ENCODE data around the gene SKIDA1.
"Not testable (repeated sequence)": the region's sequence is repeated elsewhere in the genome, so short reads cannot be mapped to it uniquely, and the experiment has no call there.

GRCh38 chr10:21574514-21574913 is 49.0 kb upstream of the SKIDA1 start:
- not testable (repeated sequence) for TF ChIP-seq CTCF (conservative IDR thresholded peaks at IDR 0.05 in 1 of 2, IDR thresholded peaks at IDR 0.05 in 1 of 2; ENCODE audit: extremely low read depth in 1 of 2, insufficient read depth in 1 of 2, low read depth in 1 of 2, low read length in 2 of 2); EZH2 (IDR thresholded peaks at IDR 0.05; ENCODE audit: borderline replicate concordance, low read length)
